ENCODE measurements around the gene SRMS. TPM values are rescaled to one million over a fixed set of nuclear protein-coding genes. Genes with fewer than 3 reads are reported as not detected.

SRMS gene
- total and polyA plus RNA-seq, 11 donors: not detected

GRCh38 chr20:63507083-63507743, 40.3 kb downstream of the SRMS start:
- no peak overlapping the region for H3K27ac ChIP-seq
- peaks cover 0 to 19% (median 3%) of the 10 kb centered on the region in 12 donors for H3K9me3 ChIP-seq
- no peaks in the 10 kb centered on the region for H3K36me3 ChIP-seq
- H3K4me1 ChIP-seq: peaks cover 0 to 6% (median 3%) of the 10 kb centered on the region in 12 donors
- H3K4me3 ChIP-seq: no peak overlapping the region
- WGBS, 4 donors: 92 to 96% (median 95%) methylated on average over 18 to 30 of the region's 30 CpGs
- DNase-seq (peak in 1 of 5 donors; percentile 13), ATAC-seq (no peak)
- TF ChIP-seq POLR2A (IDR thresholded peaks at IDR 0.05) (no peak), CTCF (IDR thresholded peaks at IDR 0.05) (no peak)
- intact Hi-C loops (cut with DNase I): no loop called here
- peaks cover 0 to 13% (median 0%) of the 10 kb centered on the region in 9 donors for H3K27me3 ChIP-seq

DNA sequence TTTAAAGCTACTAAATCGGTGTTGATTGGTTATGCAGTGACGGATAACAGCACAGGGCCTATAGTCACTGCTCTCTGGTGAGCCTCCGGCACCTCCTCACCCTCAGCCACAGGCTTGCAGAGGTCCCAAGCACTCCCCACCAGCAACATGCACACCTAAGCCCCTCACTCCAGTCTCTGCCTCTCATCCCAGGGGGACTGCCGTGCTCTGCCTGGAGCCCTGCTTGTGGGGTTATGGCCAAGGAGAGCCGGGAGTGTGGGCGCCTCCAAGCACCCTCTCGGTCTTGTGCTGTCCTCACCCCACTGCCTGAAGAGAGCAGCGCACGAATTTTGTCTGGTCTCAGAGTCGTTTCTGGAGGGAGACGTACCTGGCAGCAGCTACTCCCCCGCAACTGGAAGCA, 41.8 kb downstream of the SRMS start:
- no peak overlapping the region for H3K27ac ChIP-seq
- H3K4me3 ChIP-seq: no peak overlapping the region
- no peaks in the 10 kb centered on the region for H3K36me3 ChIP-seq
- intact Hi-C loops (cut with DNase I): no loop called here
- peaks cover 0 to 16% (median 0%) of the 10 kb centered on the region in 9 donors for H3K27me3 ChIP-seq
- WGBS, 4 donors: 74 to 91% (median 84%) methylated on average over 12 of the region's 12 CpGs
- ATAC-seq (no peak), DNase-seq (peak in 1 of 5 donors; percentile 18)
- H3K9me3 ChIP-seq: peaks cover 0 to 19% (median 3%) of the 10 kb centered on the region in 12 donors
- TF ChIP-seq POLR2A (IDR thresholded peaks at IDR 0.05) (no peak), CTCF (IDR thresholded peaks at IDR 0.05) (no peak)
- peaks cover 0 to 21% (median 10%) of the 10 kb centered on the region in 12 donors for H3K4me1 ChIP-seq

GRCh38 chr20:63505281-63505680, 42.3 kb downstream of the SRMS start:
- 79 to 88% (median 84%) methylated on average over 8 of the region's 8 CpGs for WGBS, 4 donors
- no peaks in the 10 kb centered on the region for H3K36me3 ChIP-seq
- ATAC-seq (no peak), DNase-seq (no peak)
- peaks cover 0 to 16% (median under 1%) of the 10 kb centered on the region in 9 donors for H3K27me3 ChIP-seq
- H3K4me1 ChIP-seq: peaks cover 0 to 23% (median 11%) of the 10 kb centered on the region in 12 donors
- no peak overlapping the region for H3K4me3 ChIP-seq
- no peak overlapping the region for H3K27ac ChIP-seq
- H3K9me3 ChIP-seq: peaks cover 0 to 19% (median 3%) of the 10 kb centered on the region in 12 donors
- intact Hi-C loops (cut with DNase I): no loop called here
- TF ChIP-seq CTCF (IDR thresholded peaks at IDR 0.05) (no peak), POLR2A (IDR thresholded peaks at IDR 0.05) (no peak)

DNA sequence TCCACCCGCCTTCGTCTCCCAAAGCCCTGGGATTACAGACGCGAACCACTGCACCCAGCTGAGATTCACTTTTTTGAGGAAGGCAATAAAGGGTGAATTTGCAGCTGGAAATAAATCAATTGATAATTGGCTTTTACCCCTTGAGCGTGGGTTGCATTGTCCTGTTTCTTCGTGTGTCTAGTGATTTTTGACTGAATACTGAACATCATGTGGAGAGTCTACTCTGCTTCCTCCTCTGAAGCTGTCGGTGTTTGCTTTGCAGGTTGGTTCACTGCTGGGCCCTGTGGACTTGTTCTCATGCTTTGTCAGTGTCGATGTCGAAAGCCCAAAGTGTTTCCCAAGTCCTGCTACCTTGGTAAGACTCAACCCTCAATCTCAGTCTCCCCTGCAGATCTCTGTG, 42.9 kb downstream of the SRMS start:
- Histone ChIP-seq H3K4me1 (peaks cover 0 to 29% (median 15%) of the 10 kb centered on the region in 12 donors), H3K27me3 (peaks cover 0 to 16% (median 7%) of the 10 kb centered on the region in 9 donors), H3K36me3 (no peaks in the 10 kb centered on the region), H3K27ac (no peak overlapping the region), H3K9me3 (peaks cover 0 to 19% (median 3%) of the 10 kb centered on the region in 12 donors), H3K4me3 (no peak overlapping the region)
- intact Hi-C loops (cut with DNase I): no loop called here
- TF ChIP-seq CTCF (IDR thresholded peaks at IDR 0.05): no peak
- no peak for TF ChIP-seq POLR2A (IDR thresholded peaks at IDR 0.05)
- DNase-seq (peak in 1 of 5 donors; percentile 6), ATAC-seq (no peak)
- WGBS, 4 donors: 87 to 93% (median 91%) methylated on average over 9 of the region's 9 CpGs

All from heart left ventricle (tissue), 16 donors.